GM06990 (cell line): ENCODE results near the gene SNAPC2.
A peak's percentile ranks its signal among the peaks of the same experiment; 100 is the strongest.
"Not testable (repeated sequence)": the region's sequence is repeated elsewhere in the genome, so short reads cannot be mapped to it uniquely, and the experiment has no call there.

Source experiments
- DNase-seq: peaks from one replicate; pipeline ENCODE4 v3.0.0-alpha.2; 2011; ENCODE audit not compliant: insufficient read length; ENCODE audit errors: extremely low read depth
- H3K27me3 ChIP-seq: replicated peaks from 2 replicates; pipeline ENCODE4 v1.6.0; 2011; ENCODE audit warnings: low read length; ENCODE audit not compliant: control insufficient read depth, insufficient read depth
- H3K36me3 ChIP-seq: 2 replicates; pipeline ENCODE4 v1.5.1; 2011; ENCODE audit warnings: low read length; ENCODE audit not compliant: control insufficient read depth, insufficient read depth
- H3K4me3 ChIP-seq: replicated peaks from 2 replicates; pipeline ENCODE4 v1.5.1; 2011; ENCODE audit warnings: low read depth, mild to moderate bottlenecking, control low read depth, low read length
- TF ChIP-seq, protein P1 (sequence below): IDR thresholded peaks from 2 replicates; pipeline ENCODE4 v1.5.1; 2011; ENCODE audit warnings: low read length, control low read depth, mild to moderate bottlenecking, inconsistent platforms; ENCODE audit not compliant: insufficient read depth, poor library complexity, severe bottlenecking

The SNAPC2 gene

DNA sequence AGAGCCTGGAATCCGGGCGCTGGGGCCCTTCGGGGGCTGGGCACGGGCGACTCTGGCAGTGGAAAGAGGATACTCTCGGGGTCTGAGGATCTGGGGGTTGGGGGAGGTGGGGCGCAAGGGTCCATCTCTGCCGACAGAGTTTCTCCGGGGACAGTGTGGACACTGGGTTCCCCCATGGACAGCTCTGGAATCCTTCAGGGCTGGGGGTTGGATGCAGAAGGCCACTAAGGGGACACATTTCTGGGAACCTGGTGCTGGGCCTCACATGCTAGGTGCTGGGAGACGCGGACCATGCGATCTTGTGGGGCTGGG lies 3.2 kb upstream of the SNAPC2 start:
- Histone ChIP-seq H3K27me3 (no peaks in the 10 kb centered on the region; the same call in none of the 2 replicates), H3K36me3 (peaks cover 1% of the 10 kb centered on the region), H3K4me3 (peak overlapping the region; percentile 43)
- no peak for DNase-seq
- TF ChIP-seq, protein P1, sequence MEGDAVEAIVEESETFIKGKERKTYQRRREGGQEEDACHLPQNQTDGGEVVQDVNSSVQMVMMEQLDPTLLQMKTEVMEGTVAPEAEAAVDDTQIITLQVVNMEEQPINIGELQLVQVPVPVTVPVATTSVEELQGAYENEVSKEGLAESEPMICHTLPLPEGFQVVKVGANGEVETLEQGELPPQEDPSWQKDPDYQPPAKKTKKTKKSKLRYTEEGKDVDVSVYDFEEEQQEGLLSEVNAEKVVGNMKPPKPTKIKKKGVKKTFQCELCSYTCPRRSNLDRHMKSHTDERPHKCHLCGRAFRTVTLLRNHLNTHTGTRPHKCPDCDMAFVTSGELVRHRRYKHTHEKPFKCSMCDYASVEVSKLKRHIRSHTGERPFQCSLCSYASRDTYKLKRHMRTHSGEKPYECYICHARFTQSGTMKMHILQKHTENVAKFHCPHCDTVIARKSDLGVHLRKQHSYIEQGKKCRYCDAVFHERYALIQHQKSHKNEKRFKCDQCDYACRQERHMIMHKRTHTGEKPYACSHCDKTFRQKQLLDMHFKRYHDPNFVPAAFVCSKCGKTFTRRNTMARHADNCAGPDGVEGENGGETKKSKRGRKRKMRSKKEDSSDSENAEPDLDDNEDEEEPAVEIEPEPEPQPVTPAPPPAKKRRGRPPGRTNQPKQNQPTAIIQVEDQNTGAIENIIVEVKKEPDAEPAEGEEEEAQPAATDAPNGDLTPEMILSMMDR: no peak

- Histone ChIP-seq H3K4me3 (peak overlapping the region; percentile 43), H3K27me3 (no peaks in the 10 kb centered on the region; the same call in none of the 2 replicates), H3K36me3 (peaks cover 1% of the 10 kb centered on the region)
- DNase-seq: peak; percentile 72
- TF ChIP-seq, protein P1: peak; percentile 61
These were observed 2.7 kb upstream of the SNAPC2 start for GRCh38 chr19:7917267-7918061.

GRCh38 chr19:7918062-7918614 lies 2.0 kb upstream of the SNAPC2 start:
- DNase-seq, H3K4me3 ChIP-seq, H3K27me3 ChIP-seq, H3K36me3 ChIP-seq: not testable (repeated sequence)

DNA sequence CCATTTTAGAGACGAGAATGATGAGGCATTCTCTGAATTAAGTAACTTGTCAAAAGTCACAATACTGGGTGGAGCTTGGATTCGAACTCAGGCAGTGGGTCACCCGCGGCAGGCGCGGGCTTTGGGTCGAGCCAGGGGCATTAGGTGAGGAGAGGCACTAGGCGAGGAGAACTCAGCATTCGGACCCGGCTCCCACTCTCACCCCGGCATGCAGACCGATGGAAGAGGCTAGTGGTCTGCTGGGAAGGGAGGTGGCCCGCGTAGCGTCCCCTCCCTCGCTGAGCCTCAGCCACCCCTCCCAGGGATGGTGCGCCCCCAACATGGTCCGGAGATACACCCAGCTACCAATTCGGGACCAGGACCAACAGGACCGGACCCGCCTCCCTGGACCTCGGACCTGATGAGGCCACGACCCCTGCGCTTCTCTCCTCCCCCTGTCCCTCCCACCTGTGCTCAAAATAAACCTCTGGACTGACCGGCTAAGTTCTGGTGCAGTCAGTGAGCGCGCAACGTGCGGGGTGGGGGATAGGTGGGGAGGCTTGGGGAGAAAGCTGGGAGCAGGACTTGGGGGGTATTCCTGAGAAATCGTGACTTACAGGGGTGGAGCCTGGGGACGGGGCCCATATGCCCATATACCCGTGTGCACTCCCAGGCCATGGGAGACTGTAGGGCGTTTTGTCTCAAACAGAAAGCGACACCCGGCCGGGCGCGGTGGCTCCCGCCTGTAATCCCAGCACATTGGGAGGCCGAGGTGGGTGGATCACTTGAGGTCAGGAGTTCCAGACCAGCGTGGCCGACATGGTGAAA lies 1.3 kb upstream of the SNAPC2 start:
- DNase-seq: peak; percentile 20
- peaks cover 5% of the 10 kb centered on the region for H3K36me3 ChIP-seq
- TF ChIP-seq, protein P1: no peak
- H3K27me3 ChIP-seq: no peaks in the 10 kb centered on the region; the same call in none of the 2 replicates
- H3K4me3 ChIP-seq: no peak overlapping the region

GRCh38 chr19:7920519-7921301 lies 572 bp downstream of the SNAPC2 start:
- no peaks in the 10 kb centered on the region; the same call in none of the 2 replicates for H3K27me3 ChIP-seq
- peak overlapping the region; percentile 80 for H3K4me3 ChIP-seq
- peaks cover 5% of the 10 kb centered on the region for H3K36me3 ChIP-seq

More at GRCh38 chr19:7920519-7921301, 572 bp downstream of the SNAPC2 start:
- peak; percentile 95 for DNase-seq
- TF ChIP-seq, protein P1: no peak
